B cell (primary cell): ENCODE data around the gene FJX1. TPM values are rescaled to one million over a fixed set of nuclear protein-coding genes. Genes with fewer than 3 reads are reported as not detected.
"Not testable (repeated sequence)": the region's sequence is repeated elsewhere in the genome, so short reads cannot be mapped to it uniquely, and the experiment has no call there.

ENCODE experiments used
- ATAC-seq: fragments of 200-7000 bp; cut with Tn5 transposase; one replicate; pipeline ENCODE4 v1.10.0; 2021; ENCODE audit warnings: low read depth, mild to moderate bottlenecking, moderate number of reproducible peaks, moderate library complexity
- CTCF ChIA-PET: fragments of 350-600 bp; sonication (Branson Sonifier 250); formaldehyde crosslinking; loops from one replicate; lab custom pipeline; 2021; ENCODE audit warnings: antibody characterized with exemption, inconsistent platforms; lab: Charles Lee
- POLR2A ChIA-PET: fragments of 350-600 bp; sonication (Branson Sonifier 250); formaldehyde crosslinking; loops from one replicate; lab custom pipeline; 2021; ENCODE audit warnings: antibody characterized with exemption; lab: Charles Lee
- DNase-seq: peaks from one replicate; pipeline ENCODE4 v3.0.0; 2013
- H2AFZ ChIP-seq: 2 replicates; pipeline ENCODE4 v1.6.1; 2012; ENCODE audit warnings: mild to moderate bottlenecking, low read depth, low read length; ENCODE audit not compliant: insufficient read depth, poor library complexity, severe bottlenecking
- H3K27ac ChIP-seq, 2 donors: 1 replicate in 1 of 2; 2 replicates in 1 of 2; pipeline ENCODE4 v1.5.1; 2012 to 2013; ENCODE audit warnings: low read length in 2 of 2, mild to moderate bottlenecking in 2 of 2, moderate library complexity in 1 of 2
- H3K27me3 ChIP-seq, 4 experiments: fragments of 200-600 bp in 1 of 4; sonication (generic) in 1 of 4; replicated peaks in 1 of 4; 1 replicate in 2 of 4; 2 replicates in 2 of 4; pipeline versions ENCODE4 v1.6.1 to v1.7.0; 2013 to 2016; ENCODE audit warnings: low read length in 3 of 4, mild to moderate bottlenecking in 2 of 4, mixed read lengths in 1 of 4, moderate library complexity in 1 of 4; ENCODE audit not compliant: insufficient read depth in 4 of 4, control insufficient read depth in 3 of 4; ENCODE audit errors: control extremely low read depth in 1 of 4
- H3K36me3 ChIP-seq, 2 experiments: replicated peaks in 1 of 2; 1 replicate in 1 of 2; 2 replicates in 1 of 2; pipeline versions ENCODE4 v1.6.1 to v1.7.1; 2013; ENCODE audit warnings: low read length in 1 of 2; ENCODE audit not compliant: insufficient read depth in 2 of 2, control insufficient read depth in 1 of 2; ENCODE audit errors: control extremely low read depth in 1 of 2, extremely low read depth in 1 of 2
- H3K4me1 ChIP-seq, 2 donors: fragments of 200-600 bp in 1 of 2; sonication (generic) in 1 of 2; 1 replicate in 1 of 2; 2 replicates in 1 of 2; pipeline versions ENCODE4 v1.5.1 to v1.6.1; 2013 to 2017; ENCODE audit warnings: low read length in 2 of 2; ENCODE audit not compliant: control insufficient read depth in 2 of 2, insufficient read depth in 2 of 2
- H3K4me2 ChIP-seq: replicated peaks from 2 replicates; pipeline ENCODE3; 2012; ENCODE audit warnings: mild to moderate bottlenecking, low read depth, low read length; ENCODE audit not compliant: poor library complexity, severe bottlenecking
- H3K4me3 ChIP-seq, 5 experiments: fragments of 200-600 bp in 1 of 5; sonication (generic) in 1 of 5; 1 replicate in 3 of 5; 2 replicates in 2 of 5; pipeline versions ENCODE4 v1.5.1 to v1.7.0; 2011 to 2016; ENCODE audit warnings: low read length in 4 of 5, mild to moderate bottlenecking in 4 of 5, low read depth in 2 of 5, control low read depth in 1 of 5, moderate library complexity in 1 of 5; ENCODE audit not compliant: insufficient read depth in 1 of 5; ENCODE audit errors: control extremely low read depth in 1 of 5, extremely low read depth in 1 of 5
- H3K79me2 ChIP-seq: fragments of 200-600 bp; sonication (generic); one replicate; pipeline ENCODE4 v1.6.0; 2016; ENCODE audit warnings: low read length; ENCODE audit not compliant: control insufficient read depth, insufficient read depth
- H3K9ac ChIP-seq: fragments of 200-600 bp; sonication (generic); 2 replicates; pipeline ENCODE4 v1.6.1; 2017; ENCODE audit warnings: mild to moderate bottlenecking, low read length, moderate library complexity
- H3K9me3 ChIP-seq, 3 donors: one replicate each; pipeline versions ENCODE4 v1.6.1 to v1.7.1; 2013; ENCODE audit warnings: low read length in 2 of 3; ENCODE audit not compliant: control insufficient read depth in 2 of 3, insufficient read depth in 1 of 3; ENCODE audit errors: control extremely low read depth in 1 of 3
- H4K20me1 ChIP-seq: 2 replicates; pipeline ENCODE4 v1.6.0; 2012; ENCODE audit warnings: mild to moderate bottlenecking, low read length; ENCODE audit not compliant: insufficient read depth, control insufficient read depth, poor library complexity, severe bottlenecking
- H3K27ac Mint-ChIP-seq: one replicate; pipeline ENCODE4 v1.8.0; 2021; ENCODE audit warnings: mixed read lengths
- H3K27me3 Mint-ChIP-seq: one replicate; pipeline ENCODE4 v1.8.0; 2021; ENCODE audit warnings: mixed read lengths
- H3K4me1 Mint-ChIP-seq: one replicate; pipeline ENCODE4 v1.8.0; 2021; ENCODE audit warnings: mixed read lengths
- H3K4me3 Mint-ChIP-seq: one replicate; pipeline ENCODE4 v1.8.0; 2021; ENCODE audit warnings: mixed read lengths
- H3K9me3 Mint-ChIP-seq: one replicate; pipeline ENCODE4 v1.8.0; 2022; ENCODE audit warnings: mixed read lengths; ENCODE audit not compliant: insufficient read depth
- EZH2 ChIP-seq: IDR thresholded peaks from 2 replicates; pipeline ENCODE4 v1.6.1; 2012; ENCODE audit warnings: borderline replicate concordance, low read depth, mild to moderate bottlenecking, moderate library complexity, low read length; ENCODE audit not compliant: insufficient read depth, poor library complexity, severe bottlenecking
- WGBS: methylation state at CpG from one replicate; pipeline ENCODE4 v1.1.5; 2013; ENCODE audit warnings: missing lambda C conversion rate; ENCODE audit not compliant: insufficient coverage; 5-methylcytosine and 5-hydroxymethylcytosine counted together
- intact Hi-C: fragments of 100-400 bp; cut with micrococcal nuclease; formaldehyde crosslinking; loops from one replicate; pipeline ENCODE4 v1.10.0; 2022
- polyA plus RNA-seq: library from polyadenylated mRNA; depleted of rRNA; stranded (reverse); fragments of >200 nt; gene quantifications from 2 replicates; pipeline ENCODE4 v1.2.3, GENCODE V29; 2012
- total RNA-seq, 2 donors: library from RNA; stranded (reverse); fragments of 120-200 nt in 1 of 2; gene quantifications; 1 replicate in 1 of 2; 2 replicates in 1 of 2; pipeline versions ENCODE4 v1.2.3 to v1.2.4, GENCODE V29; 2013 to 2022
- TF ChIP-seq, protein P1 (sequence below): fragments of 200-600 bp; IDR thresholded peaks from one replicate; pipeline ENCODE4 v1.8.0; 2022; ENCODE audit warnings: antibody characterized with exemption, mild to moderate bottlenecking

Gene FJX1
- total and polyA plus RNA-seq, 2 donors (not counting 1 experiment from before 2014, with no cell fraction given) = 0.03 TPM; not detected in 1

DNA sequence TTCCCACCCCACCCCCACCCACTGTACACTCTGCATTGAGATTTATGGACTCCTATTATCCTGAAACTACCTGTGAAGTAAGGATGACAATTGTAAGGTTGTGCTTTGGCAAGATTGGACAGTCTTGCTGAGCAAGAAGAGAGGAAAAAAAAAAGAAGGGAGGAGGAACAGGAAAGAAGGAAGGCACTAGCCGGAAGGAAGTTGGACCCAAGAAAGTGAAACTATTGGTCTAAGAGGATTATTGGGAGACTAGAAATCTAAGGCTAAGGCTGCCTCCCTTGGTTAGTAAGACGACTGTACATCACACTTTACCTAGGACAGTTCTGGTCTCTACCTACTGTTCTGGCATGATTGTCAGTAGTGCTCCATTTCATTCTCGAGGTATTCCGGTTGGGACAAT is 32.2 kb downstream of the FJX1 start:
- Mint-ChIP-seq H3K9me3 (no peaks in the 10 kb centered on the region), H3K4me3 (no peak overlapping the region), H3K4me1 (no peaks in the 10 kb centered on the region), H3K27ac (no peak overlapping the region), H3K27me3 (peaks cover 65% of the 10 kb centered on the region)
- H3K27me3 ChIP-seq = peaks cover 0 to 7% (median 4%) of the 10 kb centered on the region in 4 experiments
- ChIA-PET POLR2A (no interaction called here), CTCF (no interaction called here)
- no peaks in the 10 kb centered on the region for H3K9me3 ChIP-seq
- H3K27ac ChIP-seq = no peak overlapping the region
- intact Hi-C loops = no loop called here
- no peak for DNase-seq
- no peaks in the 10 kb centered on the region for H3K79me2 ChIP-seq
- H3K36me3 ChIP-seq = no peaks in the 10 kb centered on the region
- H3K4me2 ChIP-seq = no peak overlapping the region
- no peak for ATAC-seq
- no peak overlapping the region for H3K9ac ChIP-seq
- WGBS = 92% methylated on average over 3 of the region's 4 CpGs
- no peak overlapping the region for H3K4me3 ChIP-seq
- no peaks in the 10 kb centered on the region for H3K4me1 ChIP-seq
- no peak overlapping the region for H2AFZ ChIP-seq
- no peak for TF ChIP-seq EZH2
- TF ChIP-seq, protein P1, sequence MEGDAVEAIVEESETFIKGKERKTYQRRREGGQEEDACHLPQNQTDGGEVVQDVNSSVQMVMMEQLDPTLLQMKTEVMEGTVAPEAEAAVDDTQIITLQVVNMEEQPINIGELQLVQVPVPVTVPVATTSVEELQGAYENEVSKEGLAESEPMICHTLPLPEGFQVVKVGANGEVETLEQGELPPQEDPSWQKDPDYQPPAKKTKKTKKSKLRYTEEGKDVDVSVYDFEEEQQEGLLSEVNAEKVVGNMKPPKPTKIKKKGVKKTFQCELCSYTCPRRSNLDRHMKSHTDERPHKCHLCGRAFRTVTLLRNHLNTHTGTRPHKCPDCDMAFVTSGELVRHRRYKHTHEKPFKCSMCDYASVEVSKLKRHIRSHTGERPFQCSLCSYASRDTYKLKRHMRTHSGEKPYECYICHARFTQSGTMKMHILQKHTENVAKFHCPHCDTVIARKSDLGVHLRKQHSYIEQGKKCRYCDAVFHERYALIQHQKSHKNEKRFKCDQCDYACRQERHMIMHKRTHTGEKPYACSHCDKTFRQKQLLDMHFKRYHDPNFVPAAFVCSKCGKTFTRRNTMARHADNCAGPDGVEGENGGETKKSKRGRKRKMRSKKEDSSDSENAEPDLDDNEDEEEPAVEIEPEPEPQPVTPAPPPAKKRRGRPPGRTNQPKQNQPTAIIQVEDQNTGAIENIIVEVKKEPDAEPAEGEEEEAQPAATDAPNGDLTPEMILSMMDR = no peak
- H4K20me1 ChIP-seq = no peaks in the 10 kb centered on the region

DNA sequence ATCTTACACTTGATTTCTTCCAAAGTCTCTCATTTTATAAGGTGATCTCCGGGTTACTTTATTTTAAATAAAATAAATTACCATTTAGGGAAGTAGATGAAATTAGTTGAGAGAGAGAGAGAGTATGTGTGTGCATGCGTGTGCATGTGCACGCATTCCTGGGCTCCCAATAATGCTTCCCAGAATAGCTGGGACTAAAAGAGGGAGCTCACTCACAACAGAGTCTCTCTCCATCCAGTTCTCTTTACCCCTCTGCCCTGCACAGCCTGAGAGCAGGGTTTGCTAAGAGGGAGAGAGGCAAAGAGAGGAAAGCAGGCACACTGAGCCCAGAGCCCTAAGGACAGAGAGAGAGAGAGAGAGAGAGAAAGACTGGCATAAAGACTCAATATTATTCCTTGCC is 33.0 kb downstream of the FJX1 start:
- H3K27me3 Mint-ChIP-seq = peaks cover 61% of the 10 kb centered on the region
- ChIA-PET CTCF (interaction anchor here (1.2 kb wide), 1 partner anchor 11 kb away, joined by 3 read pairs; no protein-coding TSS in a partner anchor), POLR2A (no interaction called here)
- Histone ChIP-seq H2AFZ (no peak overlapping the region), H3K27me3 (peaks cover 0 to 11% (median 9%) of the 10 kb centered on the region in 4 experiments), H3K9ac (no peak overlapping the region), H3K4me2 (no peak overlapping the region), H3K4me1 (no peaks in the 10 kb centered on the region), H3K36me3 (no peaks in the 10 kb centered on the region), H3K4me3 (no peak overlapping the region), H3K27ac (no peak overlapping the region), H4K20me1 (no peaks in the 10 kb centered on the region), H3K9me3 (no peaks in the 10 kb centered on the region), H3K79me2 (no peaks in the 10 kb centered on the region)
- no peak for TF ChIP-seq EZH2
- TF ChIP-seq, protein P1 = no peak
- no peaks in the 10 kb centered on the region for H3K9me3 Mint-ChIP-seq
- WGBS = no CpG with 5 or more reads among the region's 3 CpGs
- no peaks in the 10 kb centered on the region for H3K4me1 Mint-ChIP-seq
- intact Hi-C loops = no loop called here
- H3K27ac Mint-ChIP-seq = no peak overlapping the region
- no peak for ATAC-seq
- H3K4me3 Mint-ChIP-seq = no peak overlapping the region
- DNase-seq = no peak

DNA sequence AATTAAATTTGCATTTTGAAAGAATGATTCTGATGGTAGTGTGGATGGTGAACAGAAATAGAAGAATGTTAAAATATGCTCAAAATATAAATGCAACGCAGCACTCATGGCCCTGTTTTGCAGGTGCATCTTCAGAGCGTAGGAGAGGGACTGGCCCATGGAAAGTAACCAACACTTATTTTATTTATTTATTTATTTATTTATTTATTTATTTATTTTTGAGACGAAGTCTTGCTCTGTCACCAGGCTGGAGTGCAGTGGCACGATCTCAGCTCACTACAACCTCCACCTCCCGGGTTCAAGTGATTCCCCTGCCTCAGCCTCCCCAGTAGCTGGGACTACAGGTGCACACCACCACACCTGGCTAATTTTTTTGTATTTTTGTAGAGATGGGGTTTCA is 34.5 kb downstream of the FJX1 start:
- DNase-seq, ATAC-seq, intact Hi-C loops, H4K20me1 ChIP-seq, H3K36me3 ChIP-seq, H3K4me1 ChIP-seq, H3K27ac Mint-ChIP-seq, H3K79me2 ChIP-seq, H3K4me3 ChIP-seq, H2AFZ ChIP-seq, H3K9me3 Mint-ChIP-seq, H3K4me1 Mint-ChIP-seq, H3K27ac ChIP-seq, H3K4me3 Mint-ChIP-seq, H3K9me3 ChIP-seq, H3K4me2 ChIP-seq, POLR2A ChIA-PET, H3K9ac ChIP-seq: not testable (repeated sequence)
- H3K27me3 ChIP-seq = peaks cover 0 to 13% (median 8%) of the 10 kb centered on the region in 4 experiments
- CTCF ChIA-PET = interaction anchor here (1.2 kb wide), 1 partner anchor 12 kb away, joined by 3 read pairs; no protein-coding TSS in a partner anchor
- peaks cover 59% of the 10 kb centered on the region for H3K27me3 Mint-ChIP-seq
- WGBS = no CpG with 5 or more reads among the region's 5 CpGs
